IMR-90 (cell line): Measurements from ENCODE around the gene CMC2. TPM values are rescaled to one million over a fixed set of nuclear protein-coding genes. Genes with fewer than 3 reads are reported as not detected.

Source experiments
- ATAC-seq: fragments of 200-7000 bp; cut with Tn5 transposase; 2 replicates; pipeline ENCODE4 v1.9.1; 2020; ENCODE audit warnings: low read depth, mild to moderate bottlenecking, moderate library complexity
- BruUV-seq: library from RNA; stranded (reverse); fragments of 400-500 nt; replicated peaks from 2 replicates; lab custom pipeline; 2021; lab: Mats Ljungman, UMichigan
- CTCF ChIA-PET: fragments of 300-600 bp; formaldehyde crosslinking; extraction: SDS; loops from one replicate; lab custom pipeline; 2021; ENCODE audit warnings: antibody characterized with exemption; lab: Yijun Ruan, JAX
- POLR2A ChIA-PET: fragments of 300-600 bp; sonication (Branson Sonifier 250); formaldehyde crosslinking; loops from one replicate; lab custom pipeline; 2022; ENCODE audit warnings: antibody characterized with exemption; ENCODE audit not compliant: unreplicated experiment; lab: Charles Lee
- DNase-seq: peaks from one replicate; pipeline ENCODE4 v3.0.0; 2013
- H2AFZ ChIP-seq: replicated peaks from 2 replicates; pipeline ENCODE3; 2013; ENCODE audit warnings: low read length, mild to moderate bottlenecking; ENCODE audit not compliant: poor library complexity
- H2AK5ac ChIP-seq: 2 replicates; pipeline ENCODE4 v1.6.1; 2013; ENCODE audit warnings: low read depth, low read length, inconsistent platforms
- H2AK9ac ChIP-seq: replicated peaks from 2 replicates; pipeline ENCODE3; 2013; ENCODE audit warnings: mild to moderate bottlenecking, low read depth, low read length, moderate library complexity; ENCODE audit not compliant: poor library complexity
- H2BK120ac ChIP-seq: 2 replicates; pipeline ENCODE4 v1.6.1; 2013; ENCODE audit warnings: low read depth, low read length, inconsistent platforms
- H2BK15ac ChIP-seq: 3 replicates; pipeline ENCODE4 v1.6.1; 2013; ENCODE audit warnings: low read depth, low read length, inconsistent platforms
- H2BK20ac ChIP-seq: 2 replicates; pipeline ENCODE4 v1.6.1; 2013; ENCODE audit warnings: low read depth, mild to moderate bottlenecking, inconsistent platforms, low read length, moderate library complexity
- H2BK5ac ChIP-seq: 2 replicates; pipeline ENCODE4 v1.6.1; 2013; ENCODE audit warnings: mild to moderate bottlenecking, low read depth, low read length, inconsistent platforms; ENCODE audit not compliant: poor library complexity, severe bottlenecking
- H3K14ac ChIP-seq: replicated peaks from 2 replicates; pipeline ENCODE4 v1.6.1; 2013; ENCODE audit warnings: low read depth, low read length, inconsistent platforms
- H3K18ac ChIP-seq: 2 replicates; pipeline ENCODE4 v1.6.1; 2013; ENCODE audit warnings: low read depth, low read length, control low read depth
- H3K23ac ChIP-seq: 2 replicates; pipeline ENCODE4 v1.6.1; 2013; ENCODE audit warnings: low read depth, low read length, inconsistent platforms
- H3K27ac ChIP-seq: 2 replicates; pipeline ENCODE4 v1.5.1; 2013; ENCODE audit warnings: mild to moderate bottlenecking, control low read depth, low read length; ENCODE audit not compliant: insufficient read depth
- H3K27me3 ChIP-seq: 2 replicates; pipeline ENCODE4 v1.6.1; 2013; ENCODE audit warnings: low read length; ENCODE audit not compliant: control insufficient read depth, insufficient read depth
- H3K36me3 ChIP-seq: 2 replicates; pipeline ENCODE4 v1.6.1; 2013; ENCODE audit warnings: low read length, mixed read lengths; ENCODE audit not compliant: control insufficient read depth, insufficient read depth
- H3K4ac ChIP-seq: 2 replicates; pipeline ENCODE4 v1.6.1; 2013; ENCODE audit warnings: low read depth, low read length, inconsistent platforms
- H3K4me1 ChIP-seq: 2 replicates; pipeline ENCODE4 v1.6.1; 2013; ENCODE audit warnings: low read length, mixed read lengths; ENCODE audit not compliant: control insufficient read depth, insufficient read depth
- H3K4me2 ChIP-seq: 2 replicates; pipeline ENCODE4 v1.6.1; 2013; ENCODE audit warnings: low read depth, mild to moderate bottlenecking, control low read depth, low read length, moderate library complexity
- H3K4me3 ChIP-seq: 2 replicates; pipeline ENCODE4 v1.5.1; 2013; ENCODE audit warnings: low read depth, mild to moderate bottlenecking, control low read depth, low read length, moderate library complexity; ENCODE audit not compliant: insufficient read depth
- H3K56ac ChIP-seq: 2 replicates; pipeline ENCODE4 v1.6.1; 2013; ENCODE audit warnings: low read length, inconsistent platforms; ENCODE audit not compliant: insufficient read depth; ENCODE audit errors: extremely low read depth
- H3K79me1 ChIP-seq, 2 experiments: 2 replicates each; pipeline ENCODE4 v1.6.1; 2013; ENCODE audit warnings: low read length in 2 of 2, inconsistent platforms in 1 of 2, low read depth in 1 of 2
- H3K9ac ChIP-seq: 2 replicates; pipeline ENCODE4 v1.6.1; 2013; ENCODE audit warnings: low read depth, low read length, control low read depth
- H3K9me1 ChIP-seq: 2 replicates; pipeline ENCODE4 v1.6.1; 2013; ENCODE audit warnings: low read length, inconsistent platforms; ENCODE audit not compliant: insufficient read depth
- H3K9me3 ChIP-seq: 2 replicates; pipeline ENCODE4 v1.6.1; 2013; ENCODE audit warnings: low read length; ENCODE audit not compliant: control insufficient read depth, insufficient read depth
- H4K20me1 ChIP-seq: 2 replicates; pipeline ENCODE4 v1.6.1; 2013; ENCODE audit warnings: low read length, inconsistent platforms; ENCODE audit not compliant: insufficient read depth
- H4K5ac ChIP-seq: 2 replicates; pipeline ENCODE4 v1.6.1; 2013; ENCODE audit warnings: mild to moderate bottlenecking, low read depth, low read length, control low read depth
- H4K8ac ChIP-seq, 2 experiments: 2 replicates each; pipeline ENCODE4 v1.6.1; 2013; ENCODE audit warnings: low read depth in 2 of 2, low read length in 2 of 2, control low read depth in 1 of 2, inconsistent platforms in 1 of 2
- H4K91ac ChIP-seq: 2 replicates; pipeline ENCODE4 v1.6.1; 2013; ENCODE audit warnings: low read depth, low read length, inconsistent platforms; ENCODE audit not compliant: insufficient read depth
- BHLHE40 ChIP-seq: fragments of 150-350 bp; IDR thresholded peaks from 2 replicates; pipeline ENCODE4 v1.6.1; 2016; ENCODE audit warnings: mild to moderate bottlenecking, low read depth, low read length
- CHD1 ChIP-seq: IDR thresholded peaks from 2 replicates; pipeline ENCODE4 v1.6.1; 2012; ENCODE audit warnings: low read depth, low read length, improper control_type of control experiment
- CTCF ChIP-seq: conservative IDR thresholded peaks from 2 replicates; pipeline ENCODE4 v1.5.1; 2012; ENCODE audit warnings: mild to moderate bottlenecking, low read depth, low read length, improper control_type of control experiment
- MAFK ChIP-seq: IDR thresholded peaks from 2 replicates; pipeline ENCODE4 v1.6.1; 2012; ENCODE audit warnings: low read depth, low read length, improper control_type of control experiment
- RAD21 ChIP-seq: IDR thresholded peaks from 2 replicates; pipeline ENCODE4 v1.6.1; 2012; ENCODE audit warnings: low read length, improper control_type of control experiment
- WGBS, 2 experiments: methylation state at CpG; one replicate each; pipeline versions ENCODE4 v1.1.5 to v1.1.7; 2013; ENCODE audit warnings: missing lambda C conversion rate in 2 of 2; ENCODE audit not compliant: insufficient read length in 1 of 2; ENCODE audit errors: extremely low coverage in 2 of 2; 5-methylcytosine and 5-hydroxymethylcytosine counted together
- dilution Hi-C: fragments of 300-500 bp; cut with HindIII; formaldehyde crosslinking; loops from one replicate; pipeline ENCODE4 v1.14.3; 2018; ENCODE audit warnings: low sequenced_read_pairs; ENCODE audit not compliant: unreplicated experiment
- in situ Hi-C: fragments of 300-500 bp; cut with MboI; formaldehyde crosslinking; loops from 3 replicates; pipeline ENCODE4 v1.14.3; 2019; ENCODE audit warnings: low sequenced_read_pairs, inconsistent platforms, mixed read lengths
- intact Hi-C: fragments of 100-400 bp; cut with micrococcal nuclease; formaldehyde crosslinking; loops from 2 replicates; pipeline ENCODE4 v1.10.0; 2022
- polyA plus RNA-seq, 3 experiments: library from polyadenylated mRNA; depleted of rRNA; stranded (reverse); fragments of >200 nt; gene quantifications; 2 replicates each; pipeline ENCODE4 v1.2.3, GENCODE V29; 2012; ENCODE audit warnings: low replicate concordance in 1 of 3
- total RNA-seq: library from RNA; depleted of rRNA; stranded (reverse); fragments of >200 nt; gene quantifications from 2 replicates; pipeline ENCODE4 v1.2.3, GENCODE V29; 2012
- TF ChIP-seq, protein P1 (sequence below): fragments of 150-350 bp; IDR thresholded peaks from 2 replicates; pipeline ENCODE4 v1.6.1; 2017; ENCODE audit warnings: mild to moderate bottlenecking, antibody characterized with exemption, low read length, low read depth

Gene CMC2
- total and polyA plus RNA-seq, 2 of the 4 experiments (the other 2 are of a cell fraction) = 57.0 to 104 TPM

DNA sequence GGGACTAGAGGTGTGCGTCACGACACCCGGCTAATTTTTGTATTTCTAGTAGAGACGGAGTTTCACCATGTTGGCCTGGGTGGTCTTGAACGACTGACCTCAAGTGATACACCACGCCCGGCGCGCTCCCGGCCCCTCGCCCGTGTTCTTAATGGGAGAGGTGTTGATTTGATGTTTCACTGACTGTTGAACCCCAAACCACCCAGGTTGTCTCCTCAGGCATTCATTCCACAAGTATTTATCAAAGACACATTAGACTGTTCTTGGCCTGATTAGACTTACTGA, 1.8 kb upstream of the CMC2 start:
- no peaks in the 10 kb centered on the region for H3K9me3 ChIP-seq
- peak overlapping the region; percentile 18; the same call in 1 of the 2 replicates for H2BK120ac ChIP-seq
- no peak for DNase-seq
- no peak overlapping the region for H2BK5ac ChIP-seq
- peaks cover 2% of the 10 kb centered on the region; the same call in 1 of the 2 replicates for H3K4me1 ChIP-seq
- H4K91ac ChIP-seq = 0 out of 2 replicates have a peak overlapping the region, but pooled peaks have one; percentile 28
- H4K20me1 ChIP-seq = peaks cover 20% of the 10 kb centered on the region
- no peaks in the 10 kb centered on the region for H3K27me3 ChIP-seq
- WGBS, 2 experiments = 80% methylated on average over 1 of the region's 12 CpGs; no CpG with 5 or more reads in 1 of the 2 experiments
- H3K4me3 ChIP-seq = no peak overlapping the region
- dilution Hi-C loops (no loop called here), in situ Hi-C loops (no loop called here), intact Hi-C loops (no loop called here)
- peaks cover 21 to 60% of the 10 kb centered on the region in 2 experiments for H3K79me1 ChIP-seq
- peak overlapping the region; percentile 69 to 85; a peak in 3 of 4 replicates for H4K8ac ChIP-seq
- H3K23ac ChIP-seq = peak overlapping the region; percentile 41
- H2AK5ac ChIP-seq = 0 out of 2 replicates have a peak overlapping the region, but pooled peaks have one; percentile 25
- peak overlapping the region; percentile 100 for H2AFZ ChIP-seq
- no peak overlapping the region for H3K18ac ChIP-seq
- peak overlapping the region; percentile 32; the same call in 1 of the 2 replicates for H4K5ac ChIP-seq
- H2AK9ac ChIP-seq = peak overlapping the region; percentile 92
- peak overlapping the region; percentile 38; the same call in 1 of the 2 replicates for H3K4me2 ChIP-seq
- no peak overlapping the region; the same call in 1 of the 2 replicates for H3K14ac ChIP-seq
- peaks cover 3% of the 10 kb centered on the region; the same call in 1 of the 2 replicates for H3K36me3 ChIP-seq
- ChIA-PET POLR2A (no interaction called here), CTCF (interaction anchor here (1.0 kb wide), 1 partner anchor 27 kb away, joined by 3 read pairs; the partner anchor contains the start of gene ATMIN)
- no peak overlapping the region for H2BK20ac ChIP-seq
- 0 out of 2 replicates have a peak, but pooled peaks cover 3% of the 10 kb centered on the region for H3K9me1 ChIP-seq
- no peak overlapping the region for H3K56ac ChIP-seq
- H3K4ac ChIP-seq = peak overlapping the region; percentile 55; the same call in 1 of the 2 replicates
- TF ChIP-seq, protein P1, sequence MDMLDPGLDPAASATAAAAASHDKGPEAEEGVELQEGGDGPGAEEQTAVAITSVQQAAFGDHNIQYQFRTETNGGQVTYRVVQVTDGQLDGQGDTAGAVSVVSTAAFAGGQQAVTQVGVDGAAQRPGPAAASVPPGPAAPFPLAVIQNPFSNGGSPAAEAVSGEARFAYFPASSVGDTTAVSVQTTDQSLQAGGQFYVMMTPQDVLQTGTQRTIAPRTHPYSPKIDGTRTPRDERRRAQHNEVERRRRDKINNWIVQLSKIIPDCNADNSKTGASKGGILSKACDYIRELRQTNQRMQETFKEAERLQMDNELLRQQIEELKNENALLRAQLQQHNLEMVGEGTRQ = no peak
- TF ChIP-seq CTCF = no peak
- TF ChIP-seq CHD1 = no peak
- TF ChIP-seq MAFK = no peak
- no peak for TF ChIP-seq BHLHE40
- TF ChIP-seq RAD21 = no peak
- no peak for ATAC-seq
- H3K27ac ChIP-seq = peak overlapping the region; percentile 77; the same call in 1 of the 2 replicates
- no peak overlapping the region for H2BK15ac ChIP-seq
- peak overlapping the region; percentile 71; the same call in 1 of the 2 replicates for H3K9ac ChIP-seq
- BruUV-seq = no TSS peak
